ENCODE data around the gene LENEP. TPM values are rescaled to one million over a fixed set of nuclear protein-coding genes. Genes with fewer than 3 reads are reported as not detected.

The LENEP gene
- total RNA-seq, 4 donors from 2014 or later: not detected

DNA sequence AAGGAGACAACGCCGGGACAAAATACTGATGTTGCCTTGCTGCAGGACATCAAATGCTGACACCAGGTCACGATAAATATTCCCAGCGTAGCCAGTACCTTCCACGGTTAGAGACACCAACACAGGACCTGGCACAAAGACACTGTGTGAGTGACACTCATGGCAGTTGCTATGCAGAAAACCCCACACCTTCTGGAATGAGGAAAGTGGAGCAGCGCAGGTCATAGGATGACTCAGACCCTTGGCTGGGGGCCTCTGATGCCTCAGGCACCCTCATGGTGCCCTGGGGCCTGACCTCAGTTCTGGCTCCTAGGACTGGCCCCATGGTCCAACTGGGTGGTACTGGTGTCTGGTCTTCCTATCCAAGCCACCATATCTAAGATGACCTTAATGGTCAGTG lies 33.2 kb downstream of the LENEP start:
- no peak for TF ChIP-seq POLR2A (IDR thresholded peaks at IDR 0.05)
- TF ChIP-seq, protein P1, sequence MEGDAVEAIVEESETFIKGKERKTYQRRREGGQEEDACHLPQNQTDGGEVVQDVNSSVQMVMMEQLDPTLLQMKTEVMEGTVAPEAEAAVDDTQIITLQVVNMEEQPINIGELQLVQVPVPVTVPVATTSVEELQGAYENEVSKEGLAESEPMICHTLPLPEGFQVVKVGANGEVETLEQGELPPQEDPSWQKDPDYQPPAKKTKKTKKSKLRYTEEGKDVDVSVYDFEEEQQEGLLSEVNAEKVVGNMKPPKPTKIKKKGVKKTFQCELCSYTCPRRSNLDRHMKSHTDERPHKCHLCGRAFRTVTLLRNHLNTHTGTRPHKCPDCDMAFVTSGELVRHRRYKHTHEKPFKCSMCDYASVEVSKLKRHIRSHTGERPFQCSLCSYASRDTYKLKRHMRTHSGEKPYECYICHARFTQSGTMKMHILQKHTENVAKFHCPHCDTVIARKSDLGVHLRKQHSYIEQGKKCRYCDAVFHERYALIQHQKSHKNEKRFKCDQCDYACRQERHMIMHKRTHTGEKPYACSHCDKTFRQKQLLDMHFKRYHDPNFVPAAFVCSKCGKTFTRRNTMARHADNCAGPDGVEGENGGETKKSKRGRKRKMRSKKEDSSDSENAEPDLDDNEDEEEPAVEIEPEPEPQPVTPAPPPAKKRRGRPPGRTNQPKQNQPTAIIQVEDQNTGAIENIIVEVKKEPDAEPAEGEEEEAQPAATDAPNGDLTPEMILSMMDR (IDR thresholded peaks at IDR 0.05): no peak
- Histone ChIP-seq H3K4me3 (replicated peaks in 1 of 3) (no peak overlapping the region), H3K27me3 (no peaks in the 10 kb centered on the region), H3K27ac (no peak overlapping the region), H3K9me3 (no peaks in the 10 kb centered on the region), H3K36me3 (no peaks in the 10 kb centered on the region), H3K4me1 (peaks cover 6% of the 10 kb centered on the region in 2 donors)
- no peak for DNase-seq
- intact Hi-C loops (cut with DNase I): no loop called here
- 90 to 93% methylated on average over 6 of the region's 6 CpGs for WGBS, 2 donors

DNA sequence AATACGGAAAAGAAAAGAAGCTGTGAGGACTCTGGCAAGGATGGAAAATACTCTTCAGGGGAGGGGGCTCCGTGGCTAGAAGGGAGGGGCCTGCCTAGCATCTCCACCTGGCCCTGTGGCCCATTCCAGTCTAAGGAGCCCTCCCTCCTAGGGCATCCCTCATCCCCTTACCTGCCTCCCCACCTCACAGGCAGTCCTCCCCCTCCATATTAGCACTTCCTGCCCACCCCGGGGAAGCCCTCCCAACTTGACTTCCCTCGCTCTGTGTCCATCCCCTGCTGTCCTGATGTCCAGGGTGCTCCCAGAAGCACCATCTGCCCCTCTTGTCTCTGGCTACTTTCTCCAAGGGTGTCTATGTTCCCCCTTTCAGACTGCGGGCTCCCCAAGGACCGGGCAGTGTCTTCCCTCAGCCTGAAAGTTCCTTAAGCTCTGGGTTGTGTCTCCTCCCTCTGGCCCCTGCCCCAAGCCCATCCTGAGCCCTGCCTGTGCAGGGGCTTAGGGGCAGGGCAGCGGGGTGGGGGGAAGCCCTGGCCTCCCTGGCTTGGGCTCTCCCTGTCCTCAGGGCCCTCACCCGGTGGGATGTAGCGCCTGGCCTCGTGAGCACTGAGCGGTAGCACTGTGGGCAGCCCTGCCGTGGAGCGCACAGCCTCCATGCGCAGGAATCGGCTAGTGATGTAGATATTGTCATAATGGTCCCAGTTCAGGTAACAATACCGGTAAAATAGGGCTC lies 36.3 kb downstream of the LENEP start:
- Histone ChIP-seq H3K4me3 (replicated peaks in 1 of 3) (no peak overlapping the region), H3K27ac (no peak overlapping the region), H3K27me3 (no peaks in the 10 kb centered on the region), H3K36me3 (no peaks in the 10 kb centered on the region), H3K4me1 (no peaks in the 10 kb centered on the region), H3K9me3 (no peaks in the 10 kb centered on the region)
- intact Hi-C loops (cut with DNase I): no loop called here
- TF ChIP-seq, protein P1 (IDR thresholded peaks at IDR 0.05): no peak
- no peak for TF ChIP-seq POLR2A (IDR thresholded peaks at IDR 0.05)
- WGBS, 2 donors: 76 to 86% methylated on average over 6 to 14 of the region's 16 CpGs
- no peak for DNase-seq

DNA sequence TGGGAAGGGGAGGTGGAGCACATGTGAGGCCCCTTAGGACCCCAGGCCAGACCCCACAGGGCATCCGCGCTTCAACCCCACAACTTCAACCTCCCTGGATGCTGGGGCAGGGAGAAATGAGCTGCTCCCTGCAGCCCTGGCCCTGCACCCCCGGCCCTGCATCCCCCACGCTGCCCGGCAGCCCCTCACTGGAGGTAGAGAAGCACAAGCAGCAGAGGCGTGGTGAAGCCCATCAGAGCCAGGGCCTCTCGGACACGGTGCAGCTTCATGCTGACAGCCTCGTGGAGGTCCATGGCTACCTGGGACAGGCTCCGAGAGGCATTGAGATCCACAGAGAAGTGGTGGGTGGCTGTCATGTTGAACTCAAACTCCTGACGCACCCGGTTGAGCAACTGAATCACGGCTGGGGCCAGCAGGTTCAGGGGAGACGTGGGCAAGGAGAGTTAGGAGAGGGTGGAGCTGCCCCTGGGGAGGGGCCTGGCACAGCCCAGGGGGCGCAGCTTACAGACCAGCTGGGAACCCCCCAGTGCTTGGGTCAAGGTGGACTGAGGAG lies 36.9 kb downstream of the LENEP start:
- no peak for DNase-seq
- Histone ChIP-seq H3K4me1 (no peaks in the 10 kb centered on the region), H3K27me3 (no peaks in the 10 kb centered on the region), H3K4me3 (replicated peaks in 1 of 3) (no peak overlapping the region), H3K27ac (no peak overlapping the region), H3K9me3 (no peaks in the 10 kb centered on the region), H3K36me3 (no peaks in the 10 kb centered on the region)
- intact Hi-C loops (cut with DNase I): no loop called here
- 83 to 94% methylated on average over 2 to 10 of the region's 15 CpGs for WGBS, 2 donors
- TF ChIP-seq, protein P1 (IDR thresholded peaks at IDR 0.05): no peak
- no peak for TF ChIP-seq POLR2A (IDR thresholded peaks at IDR 0.05)

DNA sequence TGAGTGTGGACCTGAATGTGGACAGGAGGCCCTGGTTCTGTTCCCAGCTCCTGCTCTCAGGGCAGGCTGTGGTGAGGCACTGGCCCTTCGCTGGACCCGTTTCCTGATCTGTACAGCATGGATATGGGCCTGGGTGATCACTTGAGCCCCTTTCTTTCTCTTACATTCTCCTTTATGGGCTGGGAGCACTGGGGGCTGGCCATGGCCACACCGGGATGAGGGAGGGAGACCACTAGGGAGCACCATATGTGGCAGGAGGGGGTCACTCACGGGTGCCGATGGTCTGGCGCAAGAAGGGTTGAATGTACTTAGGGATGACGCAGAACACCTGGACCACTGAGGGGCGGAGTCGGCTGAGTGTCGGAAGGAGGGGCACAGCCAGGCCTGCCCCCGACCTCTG lies 37.5 kb downstream of the LENEP start:
- Histone ChIP-seq H3K36me3 (no peaks in the 10 kb centered on the region), H3K27me3 (no peaks in the 10 kb centered on the region), H3K27ac (no peak overlapping the region), H3K9me3 (no peaks in the 10 kb centered on the region), H3K4me3 (replicated peaks in 1 of 3) (no peak overlapping the region), H3K4me1 (no peaks in the 10 kb centered on the region)
- intact Hi-C loops (cut with DNase I): no loop called here
- DNase-seq: no peak
- no peak for TF ChIP-seq POLR2A (IDR thresholded peaks at IDR 0.05)
- TF ChIP-seq, protein P1 (IDR thresholded peaks at IDR 0.05): no peak
- WGBS, 2 donors: 86 to 93% methylated on average over 11 of the region's 11 CpGs

DNA sequence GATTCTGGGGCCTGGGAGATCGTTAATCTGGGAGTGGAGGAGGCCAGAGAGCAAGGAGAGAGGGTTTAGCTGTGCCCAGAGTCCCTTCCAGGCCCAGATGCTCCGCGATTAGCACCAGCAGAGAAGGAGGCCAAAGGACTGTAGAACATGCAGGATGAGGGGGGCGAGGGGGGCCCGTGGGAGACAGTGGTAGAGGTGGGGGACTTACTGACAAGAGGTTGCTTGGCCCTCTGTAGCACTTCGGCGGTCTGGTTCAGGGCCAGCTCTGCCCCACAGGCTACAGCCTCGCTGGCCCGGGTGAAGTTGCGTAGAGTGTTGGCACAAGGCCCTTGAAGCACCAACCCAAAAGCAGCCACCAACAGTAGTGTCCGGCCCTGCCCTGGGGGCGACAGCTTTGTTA lies 39.5 kb downstream of the LENEP start:
- Histone ChIP-seq H3K4me3 (replicated peaks in 1 of 3) (no peak overlapping the region), H3K4me1 (peaks cover 0 to 3% of the 10 kb centered on the region in 2 donors), H3K27ac (no peak overlapping the region), H3K36me3 (no peaks in the 10 kb centered on the region), H3K9me3 (no peaks in the 10 kb centered on the region), H3K27me3 (no peaks in the 10 kb centered on the region)
- 86 to 87% methylated on average over 12 of the region's 12 CpGs for WGBS, 2 donors
- TF ChIP-seq, protein P1 (IDR thresholded peaks at IDR 0.05): no peak
- no peak for TF ChIP-seq POLR2A (IDR thresholded peaks at IDR 0.05)
- intact Hi-C loops (cut with DNase I): no loop called here
- no peak for DNase-seq
